NCI-H146 (cell line): ENCODE measurements around the gene NAPB.

Experiments used
- DNase-seq: peaks from one replicate; lab custom pipeline; 2025; lab: John Stamatoyannopoulos, UW

Gene NAPB

DNA sequence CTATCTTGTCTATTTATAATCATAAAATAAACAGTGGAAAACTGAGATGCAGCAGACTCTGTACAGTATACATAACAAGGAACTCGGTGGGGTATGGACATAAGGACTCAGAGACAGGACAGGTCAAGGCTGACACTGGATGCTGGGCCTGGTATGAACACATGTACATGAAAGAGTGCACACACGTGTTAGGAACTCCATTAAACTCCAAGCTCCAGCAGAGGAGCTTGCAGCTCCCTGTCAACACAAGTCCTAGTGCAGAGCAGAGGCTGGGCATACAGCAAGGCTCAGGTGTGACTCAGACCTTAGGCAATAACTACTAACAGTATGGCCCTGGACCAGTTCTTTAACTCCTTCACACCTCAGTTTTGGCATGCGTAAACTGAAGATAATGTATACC lies 17.1 kb downstream of the NAPB start:
- DNase-seq: no peak

DNA sequence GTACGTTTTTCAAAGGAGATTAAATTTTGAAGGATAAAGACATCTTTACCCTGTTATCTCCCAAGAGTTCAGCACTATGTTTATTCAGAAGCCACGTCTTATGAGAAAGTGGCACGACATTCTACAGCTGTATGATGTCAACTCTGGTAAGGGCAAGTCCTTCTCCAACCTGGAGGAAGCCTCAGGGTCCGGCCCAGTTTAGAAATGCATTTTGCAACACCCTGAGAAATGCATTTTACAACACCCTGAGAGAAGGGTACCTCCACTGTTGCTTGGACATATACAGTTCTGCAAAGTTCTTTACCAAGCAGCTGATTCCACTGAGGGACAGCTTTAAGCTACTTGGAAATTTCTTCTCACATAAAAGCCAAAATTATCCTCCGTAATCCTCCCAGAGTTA lies 17.5 kb downstream of the NAPB start:
- no peak for DNase-seq

DNA sequence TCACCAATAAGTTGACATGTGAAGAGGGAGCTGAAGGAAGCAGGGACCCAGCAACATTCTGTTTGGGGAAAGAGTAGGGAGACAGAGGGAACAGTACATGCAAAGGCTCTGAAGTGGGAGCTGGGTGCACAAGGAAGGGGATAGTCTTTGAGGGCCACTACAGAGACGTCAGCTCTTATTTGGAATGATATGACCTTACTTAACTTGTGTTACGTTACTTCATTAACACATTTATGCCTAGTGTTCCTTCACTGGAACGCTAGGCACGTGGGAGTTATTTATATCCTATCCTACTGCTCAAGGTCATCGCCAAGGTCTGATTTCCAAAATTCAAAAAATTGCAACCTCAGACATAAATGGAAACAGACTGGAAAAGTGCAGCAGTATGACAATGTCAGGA lies 20.2 kb downstream of the NAPB start:
- no peak for DNase-seq

DNA sequence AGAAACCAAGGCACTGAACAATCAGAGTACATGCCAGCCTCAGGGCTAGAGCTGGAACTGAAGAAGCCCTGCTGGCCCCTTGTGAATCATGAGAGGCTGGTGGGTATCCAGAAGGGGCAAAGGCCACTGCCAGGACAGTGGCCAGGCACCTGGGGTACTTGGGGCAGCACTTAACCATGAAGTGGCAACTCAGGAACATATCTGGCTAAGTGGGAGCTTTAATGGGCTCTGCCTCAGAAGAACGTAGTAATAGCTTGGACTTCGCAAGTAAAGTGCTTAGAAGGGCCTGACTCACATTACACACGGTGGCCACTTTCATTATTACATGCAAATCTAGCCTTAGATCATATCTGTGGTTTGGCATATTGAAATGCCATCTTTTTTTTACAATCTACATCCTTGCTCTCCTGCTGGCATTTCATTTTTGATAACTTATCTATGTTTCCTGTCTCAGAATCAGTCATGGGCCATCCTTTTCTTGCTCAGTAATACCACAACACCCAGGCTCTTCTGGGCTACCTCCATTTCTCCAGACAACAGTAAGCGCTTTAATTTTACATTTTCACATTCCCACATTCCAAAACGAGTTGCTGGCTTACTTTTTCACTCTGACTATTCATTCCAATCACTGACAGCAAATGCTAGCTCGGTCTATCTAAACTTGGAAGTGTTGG lies 21.6 kb downstream of the NAPB start:
- no peak for DNase-seq

DNA sequence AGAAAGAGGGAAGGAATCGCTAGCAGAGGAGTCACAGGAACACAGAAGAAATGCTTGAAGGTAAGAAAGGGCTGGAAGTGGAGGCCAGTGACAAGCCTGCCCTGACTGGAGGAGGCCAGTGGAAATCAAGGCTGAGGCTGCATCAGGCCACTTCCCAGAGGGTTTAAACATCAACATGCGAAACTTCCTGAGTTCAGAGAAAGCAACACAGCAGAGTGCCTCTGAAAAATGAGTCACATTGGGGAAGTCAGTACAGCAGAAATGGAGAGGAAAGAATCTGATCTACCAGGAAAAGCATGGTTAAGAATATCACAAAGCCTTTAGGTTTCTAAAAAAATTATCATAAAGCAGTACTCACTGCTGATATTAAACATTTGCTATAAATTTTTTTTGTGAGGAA lies 23.3 kb downstream of the NAPB start:
- no peak for DNase-seq

DNA sequence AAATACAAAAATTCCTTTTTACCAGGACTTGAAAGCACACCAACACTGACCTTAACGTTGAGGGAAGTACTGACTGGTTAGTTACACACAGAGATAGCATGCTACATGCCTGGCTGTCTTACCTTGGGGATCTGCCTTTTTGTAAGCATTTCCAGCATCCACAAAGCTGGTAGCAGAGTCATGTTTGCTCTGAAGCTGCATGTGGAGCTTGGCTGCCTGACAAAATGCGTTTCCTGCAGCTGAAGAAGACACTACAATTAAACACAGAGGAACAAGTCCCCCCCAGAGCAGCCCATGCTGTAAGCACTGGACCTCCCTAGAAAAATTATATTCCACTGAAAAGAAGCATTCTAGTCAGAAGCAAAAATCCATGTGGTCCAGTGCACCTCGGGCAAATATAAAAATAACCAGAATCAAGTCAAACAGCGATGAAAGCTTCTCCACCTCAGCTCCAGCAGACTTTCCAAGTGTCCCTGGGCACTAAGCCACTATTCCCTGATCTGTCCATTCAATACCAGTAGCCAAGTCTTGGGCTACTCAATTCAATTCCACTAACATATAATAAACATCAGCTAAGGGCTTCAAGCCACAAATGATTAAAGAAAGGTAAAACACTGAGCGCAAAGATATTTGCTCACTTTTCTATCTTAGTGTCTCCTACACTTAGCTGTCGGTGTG lies 24.2 kb downstream of the NAPB start:
- DNase-seq: no peak

DNA sequence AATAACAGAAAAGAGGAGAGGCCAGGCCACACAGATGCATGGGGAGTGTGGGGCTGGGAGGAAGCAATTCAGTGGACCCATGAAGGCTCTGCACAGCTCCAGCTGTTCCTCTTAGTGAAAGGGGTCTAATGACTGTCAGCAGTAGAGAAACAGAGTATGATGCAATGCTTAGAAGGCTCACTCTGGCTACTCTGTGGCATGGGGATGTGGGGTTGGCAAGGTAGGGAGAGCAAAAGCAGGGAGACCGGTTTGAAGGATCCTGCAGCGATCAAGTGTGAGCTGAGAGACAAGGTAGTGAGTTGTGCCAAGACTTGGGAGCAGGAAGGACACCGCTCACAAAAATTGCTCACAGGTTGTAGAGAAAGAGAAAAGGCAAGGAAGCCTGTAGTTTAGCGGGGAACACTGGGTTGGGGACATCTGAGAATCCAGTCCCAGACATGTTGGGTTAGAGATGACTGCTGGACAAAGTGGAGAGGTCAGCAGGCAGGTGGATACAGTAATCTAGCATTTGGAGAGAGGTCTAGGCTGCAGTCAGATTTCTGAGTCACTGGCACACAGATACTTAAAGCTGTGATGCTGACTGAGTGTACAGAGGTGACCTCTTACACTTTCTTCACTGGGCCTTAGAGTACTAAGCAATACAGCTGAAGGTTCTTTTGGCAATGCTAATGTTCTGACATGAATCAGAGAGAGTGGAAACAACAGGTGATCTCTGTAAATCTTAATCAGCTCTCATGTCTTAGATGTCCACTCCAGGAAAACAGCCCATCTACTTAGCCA lies 27.1 kb downstream of the NAPB start:
- no peak for DNase-seq

DNA sequence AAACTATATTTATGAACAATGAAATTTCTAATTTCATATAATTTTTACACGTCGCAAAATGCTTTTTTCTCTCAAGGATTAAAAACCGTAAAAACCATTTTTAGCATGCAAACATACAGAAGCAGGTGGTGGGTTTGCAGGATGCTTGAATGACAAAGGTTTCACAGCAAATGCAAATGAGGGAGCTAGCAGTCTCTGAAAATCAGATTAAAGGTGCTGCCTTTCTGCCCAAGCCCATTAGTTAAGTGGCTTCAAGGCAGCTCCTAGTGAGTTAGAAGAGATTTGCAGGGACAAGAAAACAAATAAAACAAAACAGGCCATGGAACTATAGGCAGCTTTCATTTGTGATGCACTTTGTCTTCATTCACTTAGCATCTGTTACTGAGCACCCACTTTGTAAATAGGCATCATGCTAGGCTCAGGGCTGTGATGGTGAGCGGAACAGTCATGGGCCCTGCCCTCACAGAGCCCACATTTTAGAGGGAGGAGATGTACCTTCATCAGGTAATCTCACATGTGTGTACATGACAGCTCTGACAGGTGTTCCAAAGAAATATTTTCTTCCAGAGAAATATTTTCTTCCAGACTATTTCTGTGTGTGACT lies 29.5 kb downstream of the NAPB start:
- DNase-seq: no peak

DNA sequence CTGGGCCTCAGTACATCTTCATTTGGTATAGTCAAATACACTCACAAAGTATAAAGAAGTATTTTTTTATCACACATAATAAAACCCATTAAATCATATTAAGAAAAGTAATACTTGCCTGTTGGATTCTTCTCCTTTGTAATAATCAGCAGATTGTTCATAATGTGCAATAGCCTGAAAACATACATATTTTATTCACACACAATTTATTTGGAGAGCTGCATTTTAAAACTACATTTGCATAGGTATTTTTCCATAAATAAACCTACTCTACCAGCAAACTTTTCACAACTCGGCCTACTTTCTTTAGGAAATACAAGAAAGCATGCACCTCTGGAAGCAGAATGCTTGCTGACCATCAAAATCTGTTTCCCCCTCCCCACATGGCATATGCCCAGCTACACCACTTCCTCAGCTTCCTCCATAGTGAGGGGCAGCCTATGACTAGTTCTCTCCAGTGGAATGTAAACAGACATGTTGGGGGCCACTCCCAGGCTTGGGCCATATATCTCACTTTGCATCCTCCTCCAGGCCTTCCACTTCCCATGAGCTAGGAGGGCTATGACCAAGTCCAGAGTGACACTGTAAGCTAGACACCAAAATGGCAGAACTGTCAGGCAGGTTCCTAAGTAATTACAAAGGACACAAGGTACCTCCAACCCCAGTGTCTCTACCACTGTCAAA lies 31.1 kb downstream of the NAPB start:
- no peak for DNase-seq

DNA sequence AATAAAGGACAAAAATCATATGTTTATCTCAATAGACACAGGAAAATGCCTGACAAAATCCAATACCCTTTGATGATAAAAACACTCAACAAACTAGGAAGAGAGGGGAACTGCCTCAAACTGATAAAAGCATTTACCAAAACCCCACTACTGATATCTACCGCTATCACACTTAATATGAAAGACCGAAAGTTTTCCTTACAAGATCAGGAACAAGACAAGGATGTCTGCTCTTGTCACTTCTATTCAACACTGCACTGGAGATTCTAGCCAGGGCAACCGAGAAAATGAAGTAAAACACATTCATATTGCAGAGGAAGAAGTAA lies 34.2 kb downstream of the NAPB start:
- DNase-seq: no peak

DNA sequence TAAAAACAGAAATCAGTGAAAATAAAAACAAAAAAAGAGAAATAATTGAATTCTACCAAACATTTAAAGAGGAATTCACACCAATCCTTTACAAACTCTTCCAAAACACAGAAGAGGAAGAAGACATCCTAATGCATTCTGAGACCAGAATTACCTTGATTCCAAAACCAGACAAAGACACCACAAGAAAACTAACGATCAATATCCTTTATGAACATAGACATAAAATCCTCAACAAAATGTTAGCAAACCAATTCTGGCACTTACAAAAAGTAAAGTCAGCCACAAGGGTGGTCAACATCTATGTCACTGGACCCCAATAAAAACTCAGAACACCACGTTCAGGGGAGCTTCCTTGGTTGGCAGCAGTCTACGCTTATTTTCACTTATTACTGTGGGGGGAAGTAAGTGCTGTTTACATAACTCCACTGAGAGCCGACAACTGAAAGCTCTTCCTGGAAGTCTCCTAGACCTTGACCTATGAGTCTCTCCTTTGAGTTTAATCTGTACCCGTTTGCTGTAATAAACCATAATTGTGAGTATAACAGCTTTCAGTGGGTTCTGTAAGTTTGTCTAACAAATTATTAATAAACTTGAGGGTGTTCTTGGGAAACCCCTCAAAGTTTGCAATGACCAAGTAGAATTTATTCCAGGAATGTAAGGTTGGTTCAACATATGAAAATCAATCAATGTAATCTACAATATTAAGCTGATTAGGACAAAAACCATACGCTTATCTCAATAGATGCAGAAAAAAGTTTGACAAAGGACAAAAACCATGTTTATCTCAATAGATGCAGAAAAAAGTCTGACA lies 34.8 kb downstream of the NAPB start:
- no peak for DNase-seq

DNA sequence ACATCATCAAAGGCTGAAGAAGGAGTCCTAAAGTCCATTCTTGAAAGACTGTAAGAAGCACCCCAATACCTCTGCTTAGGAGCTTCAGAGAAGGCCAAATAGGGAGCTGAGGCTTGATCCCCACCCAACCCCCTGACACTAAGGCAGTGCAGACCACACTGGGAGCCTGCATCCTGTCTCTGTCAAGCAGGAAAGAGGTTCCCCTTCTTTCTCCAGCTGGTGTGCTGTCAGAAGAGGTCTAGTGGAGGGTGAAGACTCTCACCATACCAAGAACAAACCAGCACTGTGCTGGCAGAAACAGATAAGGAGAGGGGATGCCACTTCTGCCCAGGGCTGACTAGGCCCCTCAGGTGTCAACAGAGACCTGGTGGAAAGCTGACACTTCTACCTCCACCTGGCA lies 39.4 kb downstream of the NAPB start:
- no peak for DNase-seq

DNA sequence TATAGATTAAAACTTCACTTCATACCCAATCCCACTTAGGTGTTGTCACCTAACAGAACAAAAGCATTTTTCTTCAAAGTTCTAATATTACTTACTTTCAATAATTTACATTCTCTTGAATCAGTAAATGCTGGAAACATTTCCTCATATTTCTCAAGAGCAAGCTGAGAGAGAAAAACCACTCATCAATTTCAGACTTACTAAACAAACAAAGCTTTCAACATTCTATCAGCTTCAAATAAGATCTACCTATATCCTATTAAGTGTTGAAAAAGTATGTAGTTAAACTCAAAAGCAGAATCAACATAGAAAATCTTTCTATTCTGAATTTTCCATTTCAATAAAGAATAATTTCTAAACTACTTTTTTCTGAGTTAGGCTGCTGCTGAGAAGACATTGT lies 41.5 kb downstream of the NAPB start:
- DNase-seq: no peak

DNA sequence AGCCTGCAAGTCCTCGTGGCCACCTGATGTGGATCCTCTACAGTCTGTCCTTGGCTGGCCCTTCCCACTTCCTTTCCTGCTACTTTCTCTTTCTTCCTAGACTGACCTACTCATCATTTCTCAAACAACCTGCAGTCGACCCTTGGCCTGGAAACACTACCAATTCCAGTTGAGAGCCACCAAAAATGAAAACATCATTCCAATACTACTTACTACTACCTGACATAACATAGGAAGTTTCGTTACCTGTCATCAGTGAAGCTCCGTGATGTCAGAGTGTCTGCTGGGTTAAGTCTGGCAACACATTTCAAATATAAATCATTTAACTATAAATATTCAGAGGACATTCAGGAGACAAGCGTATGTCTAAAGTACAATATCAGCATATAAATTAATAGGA lies 45.5 kb downstream of the NAPB start:
- DNase-seq: no peak

DNA sequence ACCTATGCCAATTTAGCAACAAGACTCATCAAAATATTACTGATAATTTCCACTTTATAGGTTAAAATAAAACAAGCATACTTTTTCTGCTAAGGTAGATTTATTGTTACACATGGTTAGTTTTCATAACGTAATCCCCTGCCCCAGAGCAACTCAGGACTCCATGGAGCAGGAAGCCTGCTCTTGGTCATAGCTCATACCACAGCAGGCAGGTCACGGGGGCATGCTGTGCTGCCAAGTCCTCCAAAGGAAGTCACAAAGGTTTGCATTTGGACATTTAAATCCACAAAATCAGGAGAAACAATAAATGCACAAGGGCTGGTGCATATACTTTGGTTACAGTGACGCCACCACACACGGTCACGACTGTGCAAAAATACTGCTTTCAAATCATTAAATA lies 46.8 kb downstream of the NAPB start:
- no peak for DNase-seq

DNA sequence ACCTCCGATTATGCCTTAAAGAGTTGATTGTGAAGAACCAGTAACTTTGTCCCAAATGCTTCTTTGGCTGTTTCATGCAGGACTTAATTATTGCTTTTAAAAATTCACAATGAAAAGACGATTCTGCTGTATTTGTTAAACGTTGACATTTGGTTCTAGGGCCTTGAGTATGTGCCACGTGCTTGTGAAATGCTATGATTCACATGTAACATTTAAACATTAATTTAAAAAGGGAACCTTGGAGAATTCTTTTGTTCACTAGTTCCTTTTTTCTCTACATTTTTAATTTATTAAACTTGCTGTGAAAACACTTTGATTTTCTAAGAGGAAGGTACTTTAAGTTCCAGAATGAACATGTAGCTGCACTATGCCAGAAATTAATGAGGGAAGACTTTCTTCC lies 49.8 kb downstream of the NAPB start:
- DNase-seq: no peak

DNA sequence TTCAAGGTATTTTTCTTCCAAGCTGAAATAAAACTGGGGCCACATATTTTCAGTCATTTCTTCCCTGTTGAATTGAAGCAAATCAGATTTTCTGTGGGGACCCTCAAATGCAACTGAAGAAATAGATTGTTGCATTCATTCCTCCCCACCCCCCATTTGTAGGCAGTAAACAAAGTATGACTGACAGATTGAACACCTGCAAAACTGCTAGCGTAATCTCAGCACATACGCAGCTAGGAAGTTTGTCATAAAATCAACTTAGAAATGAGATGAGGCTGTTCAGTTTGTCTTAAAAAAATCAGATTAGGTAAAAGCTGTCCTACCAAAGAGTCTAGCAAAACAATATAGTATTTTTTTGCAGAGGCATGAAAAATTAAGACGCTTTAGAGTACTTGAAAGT lies 50.4 kb downstream of the NAPB start:
- DNase-seq: no peak

DNA sequence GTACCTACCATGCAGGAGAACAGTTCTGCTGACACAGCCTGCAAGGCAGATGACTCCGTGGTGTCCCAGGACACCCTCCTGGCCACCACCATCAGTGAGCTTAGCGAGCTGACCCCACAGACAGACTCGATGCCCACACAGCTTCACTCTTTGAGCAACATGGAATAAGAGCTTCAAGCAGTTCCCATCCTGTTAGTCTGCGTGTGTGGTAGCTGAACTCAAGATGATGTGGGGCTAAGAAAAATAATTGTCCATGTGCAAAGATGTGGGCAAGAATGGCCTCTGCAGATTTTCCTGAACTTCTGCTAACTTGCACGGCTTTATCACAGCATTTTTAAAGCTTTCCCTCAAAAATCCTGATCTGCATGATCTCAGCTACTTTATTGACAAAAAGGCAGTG lies 51.0 kb downstream of the NAPB start:
- no peak for DNase-seq

DNA sequence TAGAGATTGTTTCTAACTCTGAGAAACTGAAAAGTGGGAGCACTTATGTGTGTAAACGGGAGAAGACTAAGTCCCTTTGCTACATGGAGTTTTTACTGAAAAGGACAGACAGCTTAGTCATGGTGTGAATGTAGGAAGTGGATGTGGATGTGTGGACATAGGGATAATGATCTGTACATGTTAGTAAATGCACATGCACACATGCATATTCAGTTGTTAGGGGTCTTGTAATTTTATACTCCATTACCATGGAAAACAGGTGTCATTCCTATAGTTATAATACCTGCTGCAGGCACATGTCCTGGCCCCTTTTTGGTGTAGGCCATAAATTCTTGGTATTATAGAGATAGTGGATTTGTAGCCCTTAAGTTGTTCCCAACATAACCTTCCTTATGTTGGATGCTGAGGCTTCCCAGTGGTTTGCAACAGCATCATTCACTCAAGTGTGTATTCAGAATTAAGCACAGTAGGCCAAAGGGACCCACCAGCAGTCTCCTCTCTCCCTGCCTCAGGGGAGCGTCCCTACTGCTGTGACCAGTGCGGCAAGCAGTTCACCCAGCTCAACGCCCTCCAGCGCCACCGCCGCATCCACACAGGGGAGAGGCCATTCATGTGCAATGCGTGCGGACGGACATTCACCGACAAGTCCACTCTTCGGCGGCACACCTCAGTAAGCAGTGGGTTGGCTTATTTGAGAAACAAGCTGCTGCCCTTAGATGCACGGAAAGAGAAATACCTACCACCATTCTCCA lies 52.0 kb downstream of the NAPB start:
- no peak for DNase-seq

DNA sequence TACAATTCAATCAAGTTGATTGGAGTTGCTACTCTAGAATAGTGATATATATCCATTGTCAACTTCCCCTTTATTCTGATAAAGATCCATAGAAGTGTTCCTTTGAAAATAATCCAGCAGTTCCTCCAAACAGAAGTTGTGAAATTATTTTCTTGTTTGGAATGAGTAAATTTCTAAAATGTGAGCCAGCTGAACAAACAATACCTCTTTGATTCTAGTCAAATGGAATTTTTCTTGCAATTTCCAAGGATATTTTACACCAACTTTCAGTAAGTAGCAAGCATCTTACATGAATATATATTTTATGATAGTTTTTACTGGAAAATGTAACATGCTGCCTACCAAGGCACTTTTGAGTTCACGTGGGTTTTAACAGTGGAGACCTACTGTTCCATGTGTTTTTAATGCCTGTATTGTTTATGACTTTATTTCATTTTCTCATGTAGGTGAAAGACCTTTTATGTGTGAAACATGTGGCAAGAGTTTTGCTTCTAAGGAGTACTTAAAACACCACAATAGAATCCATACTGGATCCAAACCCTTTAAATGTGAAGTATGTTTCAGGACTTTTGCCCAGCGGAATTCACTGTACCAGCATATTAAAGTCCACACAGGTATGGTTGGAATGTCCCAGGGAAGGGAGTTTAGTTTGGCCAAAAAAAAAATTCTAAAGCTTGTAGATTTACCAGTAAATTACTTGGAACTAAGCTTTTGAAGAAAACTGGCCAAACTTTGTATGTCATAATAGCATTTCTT lies 52.8 kb downstream of the NAPB start:
- DNase-seq: no peak
